Activated CD4-positive, alpha-beta T cell treated with anti-CD3 and anti-CD28 coated beads, Interleukin-2, amount 10 ng/mL, durations not matched to agents 7 days and 5 days (primary cell): Measurements from ENCODE around the gene ICE2. TPM values are rescaled to one million over a fixed set of nuclear protein-coding genes. Genes with fewer than 3 reads are reported as not detected.

Experiments
- CTCF ChIA-PET: fragments of 350-600 bp; sonication (Branson Sonifier 250); formaldehyde crosslinking; loops from one replicate; lab custom pipeline; 2021; ENCODE audit warnings: antibody characterized with exemption; lab: Charles Lee
- POLR2A ChIA-PET: fragments of 350-600 bp; sonication (Branson Sonifier 250); formaldehyde crosslinking; loops from one replicate; lab custom pipeline; 2021; ENCODE audit warnings: antibody characterized with exemption; lab: Charles Lee
- DNase-seq: peaks from one replicate; pipeline ENCODE4 v3.0.0-alpha.2; 2020
- H3K27ac Mint-ChIP-seq: one replicate; pipeline ENCODE4 v1.8.0; 2021; ENCODE audit warnings: mild to moderate bottlenecking, moderate library complexity, mixed read lengths
- H3K27me3 Mint-ChIP-seq: one replicate; pipeline ENCODE4 v1.8.0; 2021; ENCODE audit warnings: mixed read lengths
- H3K36me3 Mint-ChIP-seq: one replicate; pipeline ENCODE4 v1.8.0; 2021; ENCODE audit warnings: low read depth, mixed read lengths
- H3K4me1 Mint-ChIP-seq: one replicate; pipeline ENCODE4 v1.8.0; 2021; ENCODE audit warnings: mixed read lengths
- H3K4me3 Mint-ChIP-seq: one replicate; pipeline ENCODE4 v1.8.0; 2021; ENCODE audit warnings: mild to moderate bottlenecking, moderate library complexity, mixed read lengths
- H3K9me3 Mint-ChIP-seq: one replicate; pipeline ENCODE4 v1.8.0; 2021; ENCODE audit warnings: mixed read lengths
- total RNA-seq, 2 experiments: library from RNA; stranded (reverse); gene quantifications; one replicate each; pipeline ENCODE4 v1.2.3, GENCODE V29; 2021

ICE2 gene
- total RNA-seq, 2 experiments from 2014 or later: 70.0 to 77.7 TPM

- ChIA-PET POLR2A (no interaction called here), CTCF (interaction anchor here (0.7 kb wide), 1 partner anchor 16 kb away, joined by 3 read pairs; no protein-coding TSS in a partner anchor)
- peak overlapping the region; percentile 23 for H3K4me3 Mint-ChIP-seq
- no peaks in the 10 kb centered on the region for H3K27me3 Mint-ChIP-seq
- peak overlapping the region; percentile 51 for H3K27ac Mint-ChIP-seq
- DNase-seq: peak; percentile 70
- H3K9me3 Mint-ChIP-seq: no peaks in the 10 kb centered on the region
- H3K36me3 Mint-ChIP-seq: peaks cover 56% of the 10 kb centered on the region
- H3K4me1 Mint-ChIP-seq: peaks cover 72% of the 10 kb centered on the region
Observed at GRCh38 chr15:60389261-60390077, 89.5 kb downstream of the ICE2 start.

GRCh38 chr15:60387321-60387720 lies 91.6 kb downstream of the ICE2 start:
- no peak for DNase-seq
- H3K36me3 Mint-ChIP-seq: peaks cover 53% of the 10 kb centered on the region

DNA sequence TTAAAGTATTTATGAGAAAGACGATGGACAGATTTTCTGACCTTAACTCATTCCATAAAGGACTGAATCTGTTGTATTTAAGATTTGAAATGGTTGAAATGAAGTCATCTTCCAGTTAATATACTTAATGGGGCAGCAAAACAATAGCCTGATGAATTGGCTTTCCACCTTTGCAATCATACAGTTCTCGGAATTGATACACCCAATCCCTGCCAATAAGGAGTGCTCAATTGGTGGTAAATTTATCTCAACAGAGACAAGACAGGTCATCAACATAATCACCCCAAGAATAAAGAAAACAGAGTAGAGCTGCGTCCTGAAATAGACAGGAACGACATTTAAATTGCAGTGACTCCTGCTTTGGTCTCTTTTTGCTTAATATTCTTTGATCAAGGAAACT lies 92.3 kb downstream of the ICE2 start:
- H3K36me3 Mint-ChIP-seq: peaks cover 49% of the 10 kb centered on the region
- no peak for DNase-seq
- CTCF ChIA-PET: no interaction called here
- H3K4me3 Mint-ChIP-seq: no peak overlapping the region
- H3K9me3 Mint-ChIP-seq: no peaks in the 10 kb centered on the region
- no peaks in the 10 kb centered on the region for H3K27me3 Mint-ChIP-seq
- no peak overlapping the region for H3K27ac Mint-ChIP-seq
- peaks cover 57% of the 10 kb centered on the region for H3K4me1 Mint-ChIP-seq
- POLR2A ChIA-PET: no interaction called here

More at GRCh38 chr15:60387321-60387720, 91.6 kb downstream of the ICE2 start:
- POLR2A ChIA-PET: no interaction called here
- Mint-ChIP-seq H3K27me3 (no peaks in the 10 kb centered on the region), H3K27ac (no peak overlapping the region), H3K4me1 (peaks cover 61% of the 10 kb centered on the region), H3K9me3 (no peaks in the 10 kb centered on the region), H3K4me3 (no peak overlapping the region)
- CTCF ChIA-PET: no interaction called here

- no peak for DNase-seq
- ChIA-PET CTCF (no interaction called here), POLR2A (no interaction called here)
- Mint-ChIP-seq H3K36me3 (peaks cover 52% of the 10 kb centered on the region), H3K27me3 (no peaks in the 10 kb centered on the region), H3K27ac (no peak overlapping the region), H3K4me3 (no peak overlapping the region), H3K4me1 (peaks cover 49% of the 10 kb centered on the region), H3K9me3 (no peaks in the 10 kb centered on the region)
Observed at GRCh38 chr15:60385620-60386552, 93.1 kb downstream of the ICE2 start.

DNA sequence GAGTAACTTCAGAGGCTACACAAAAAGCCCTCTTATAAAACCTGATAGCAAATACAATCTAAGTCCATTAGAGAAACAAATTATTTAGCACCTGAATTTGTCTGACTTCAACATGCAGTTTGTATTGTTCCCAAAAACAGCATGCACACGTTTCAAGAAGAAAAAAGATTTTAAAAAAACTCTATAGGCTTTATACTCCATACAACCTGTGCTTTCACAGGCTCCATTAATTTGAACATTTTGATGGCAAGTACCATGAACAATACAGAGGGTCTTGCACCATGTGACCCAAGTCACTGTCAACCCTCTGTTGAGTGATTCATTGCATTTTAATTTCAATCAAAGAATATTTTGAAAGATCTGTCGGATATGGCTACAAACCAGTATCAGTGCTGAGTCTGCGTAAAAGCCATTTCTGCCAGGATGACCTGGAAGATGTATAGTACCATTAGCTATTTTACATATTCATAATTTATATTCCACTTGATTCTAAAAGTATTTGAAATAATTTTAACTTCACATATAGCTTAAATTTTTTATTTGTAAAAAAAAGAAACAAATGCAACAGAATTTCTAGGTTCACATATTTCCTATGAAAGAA lies 94.3 kb downstream of the ICE2 start:
- H3K36me3 Mint-ChIP-seq: peaks cover 58% of the 10 kb centered on the region
- POLR2A ChIA-PET: no interaction called here
- no peak overlapping the region for H3K27ac Mint-ChIP-seq
- H3K9me3 Mint-ChIP-seq: no peaks in the 10 kb centered on the region
- peaks cover 37% of the 10 kb centered on the region for H3K4me1 Mint-ChIP-seq
- H3K27me3 Mint-ChIP-seq: no peaks in the 10 kb centered on the region
- no peak for DNase-seq
- no peak overlapping the region for H3K4me3 Mint-ChIP-seq
- CTCF ChIA-PET: interaction anchor here (1.6 kb wide), 1 partner anchor 11 kb away, joined by 3 read pairs; no protein-coding TSS in a partner anchor

DNA sequence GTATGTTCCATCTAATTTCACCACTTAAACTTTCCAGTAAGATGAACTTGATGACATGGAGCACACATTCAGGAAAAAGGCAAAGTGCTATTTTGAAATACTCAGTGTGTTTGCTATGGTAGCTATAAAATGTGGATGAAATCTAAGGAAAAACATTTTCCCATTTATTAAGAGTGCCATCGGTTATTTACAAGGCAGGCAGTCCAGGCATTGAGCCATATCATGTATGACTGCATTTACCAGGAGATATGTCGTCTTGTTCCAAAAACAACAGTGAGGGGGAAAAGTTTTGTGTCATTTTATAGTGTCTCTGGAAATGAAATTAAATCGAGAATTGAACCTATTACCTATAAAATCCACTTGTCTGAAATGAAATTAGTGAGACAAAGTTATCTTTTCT lies 94.9 kb downstream of the ICE2 start:
- ChIA-PET CTCF (interaction anchor here (1.6 kb wide), 1 partner anchor 11 kb away, joined by 3 read pairs; no protein-coding TSS in a partner anchor), POLR2A (no interaction called here)
- Mint-ChIP-seq H3K27ac (no peak overlapping the region), H3K27me3 (no peaks in the 10 kb centered on the region), H3K4me1 (peaks cover 31% of the 10 kb centered on the region), H3K9me3 (no peaks in the 10 kb centered on the region), H3K4me3 (no peak overlapping the region), H3K36me3 (peaks cover 60% of the 10 kb centered on the region)
- no peak for DNase-seq

- H3K27me3 Mint-ChIP-seq: no peaks in the 10 kb centered on the region
- DNase-seq: no peak
- no peak overlapping the region for H3K27ac Mint-ChIP-seq
- H3K9me3 Mint-ChIP-seq: no peaks in the 10 kb centered on the region
- H3K4me3 Mint-ChIP-seq: no peak overlapping the region
- ChIA-PET POLR2A (no interaction called here), CTCF (interaction anchor here (1.9 kb wide), 1 partner anchor 9 kb away, joined by 7 read pairs; no protein-coding TSS in a partner anchor)
- H3K36me3 Mint-ChIP-seq: peaks cover 61% of the 10 kb centered on the region
- peaks cover 24% of the 10 kb centered on the region for H3K4me1 Mint-ChIP-seq
Observed at GRCh38 chr15:60382773-60383674, 95.9 kb downstream of the ICE2 start.

GRCh38 chr15:60381148-60381788 lies 97.7 kb downstream of the ICE2 start:
- H3K4me3 Mint-ChIP-seq: no peak overlapping the region
- no peaks in the 10 kb centered on the region for H3K27me3 Mint-ChIP-seq
- peaks cover 58% of the 10 kb centered on the region for H3K36me3 Mint-ChIP-seq
- DNase-seq: no peak
- ChIA-PET POLR2A (no interaction called here), CTCF (interaction anchor here (0.7 to 1.9 kb wide), 3 partner anchors 7 to 51 kb away, joined by 3 to 7 read pairs (median 4); no protein-coding TSS in a partner anchor)
- H3K4me1 Mint-ChIP-seq: peaks cover 12% of the 10 kb centered on the region
- no peaks in the 10 kb centered on the region for H3K9me3 Mint-ChIP-seq
- no peak overlapping the region for H3K27ac Mint-ChIP-seq

- CTCF ChIA-PET: no interaction called here
- H3K36me3 Mint-ChIP-seq: peaks cover 61% of the 10 kb centered on the region
Observed at GRCh38 chr15:60379525-60380274, 99.2 kb downstream of the ICE2 start.

DNA sequence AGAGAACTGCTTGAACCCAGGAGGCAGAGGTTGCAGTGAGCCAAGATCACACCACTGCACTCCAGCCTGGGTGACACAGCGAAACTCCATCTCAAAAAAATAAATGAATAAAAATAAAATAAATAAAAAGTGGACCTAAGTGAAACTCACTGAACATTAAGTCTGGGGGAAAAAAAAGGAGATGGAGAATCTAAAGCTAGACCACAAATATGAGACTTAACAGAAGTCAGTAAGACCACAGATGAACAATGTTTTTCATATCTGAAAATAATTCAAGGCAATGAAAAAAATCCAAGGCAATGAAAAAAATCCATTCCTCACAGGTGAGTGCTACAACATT lies 99.8 kb downstream of the ICE2 start:
- H3K4me1 Mint-ChIP-seq: peaks cover 12% of the 10 kb centered on the region
- POLR2A ChIA-PET: no interaction called here
- no peak overlapping the region for H3K27ac Mint-ChIP-seq
- peaks cover 58% of the 10 kb centered on the region for H3K36me3 Mint-ChIP-seq
- H3K4me3 Mint-ChIP-seq: no peak overlapping the region
- H3K27me3 Mint-ChIP-seq: no peaks in the 10 kb centered on the region
- CTCF ChIA-PET: no interaction called here
- H3K9me3 Mint-ChIP-seq: no peaks in the 10 kb centered on the region
- no peak for DNase-seq

More at GRCh38 chr15:60379525-60380274, 99.2 kb downstream of the ICE2 start:
- no peak for DNase-seq
- H3K4me3 Mint-ChIP-seq: no peak overlapping the region
- no peak overlapping the region for H3K27ac Mint-ChIP-seq
- no peaks in the 10 kb centered on the region for H3K27me3 Mint-ChIP-seq
- H3K4me1 Mint-ChIP-seq: peaks cover 11% of the 10 kb centered on the region
- POLR2A ChIA-PET: no interaction called here
- H3K9me3 Mint-ChIP-seq: no peaks in the 10 kb centered on the region

DNA sequence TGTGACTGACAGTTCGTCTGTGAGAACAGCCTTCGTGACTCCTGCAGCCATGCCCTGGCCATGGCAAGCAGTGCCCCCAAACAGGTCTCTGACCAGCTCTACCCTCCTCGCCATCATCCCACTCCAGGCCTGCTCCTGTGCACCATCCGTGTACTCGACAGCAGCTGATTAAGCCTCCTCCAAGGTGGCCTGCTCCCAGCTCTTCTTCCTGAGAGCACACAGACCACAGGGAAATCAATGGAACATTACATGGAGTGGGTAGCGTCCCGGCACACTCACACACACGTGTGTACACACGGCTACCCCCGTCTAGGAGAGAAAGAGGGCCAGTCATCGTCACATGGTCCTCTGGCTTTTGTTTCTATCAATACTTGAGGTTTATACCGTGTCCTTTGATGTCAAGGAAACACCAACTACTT lies 102.3 kb downstream of the ICE2 start:
- Mint-ChIP-seq H3K27me3 (no peaks in the 10 kb centered on the region), H3K9me3 (no peaks in the 10 kb centered on the region), H3K36me3 (peaks cover 58% of the 10 kb centered on the region), H3K4me1 (peaks cover 4% of the 10 kb centered on the region), H3K4me3 (no peak overlapping the region), H3K27ac (no peak overlapping the region)
- ChIA-PET CTCF (interaction anchor here (1.5 to 1.6 kb wide), 2 partner anchors 17 to 130 kb away, joined by 3 to 7 read pairs; no protein-coding TSS in a partner anchor), POLR2A (no interaction called here)
- no peak for DNase-seq
